ENCODE data around the gene PLPP2.
"Not testable (repeated sequence)": the region's sequence is repeated elsewhere in the genome, so short reads cannot be mapped to it uniquely, and the experiment has no call there.

PLPP2 gene

DNA sequence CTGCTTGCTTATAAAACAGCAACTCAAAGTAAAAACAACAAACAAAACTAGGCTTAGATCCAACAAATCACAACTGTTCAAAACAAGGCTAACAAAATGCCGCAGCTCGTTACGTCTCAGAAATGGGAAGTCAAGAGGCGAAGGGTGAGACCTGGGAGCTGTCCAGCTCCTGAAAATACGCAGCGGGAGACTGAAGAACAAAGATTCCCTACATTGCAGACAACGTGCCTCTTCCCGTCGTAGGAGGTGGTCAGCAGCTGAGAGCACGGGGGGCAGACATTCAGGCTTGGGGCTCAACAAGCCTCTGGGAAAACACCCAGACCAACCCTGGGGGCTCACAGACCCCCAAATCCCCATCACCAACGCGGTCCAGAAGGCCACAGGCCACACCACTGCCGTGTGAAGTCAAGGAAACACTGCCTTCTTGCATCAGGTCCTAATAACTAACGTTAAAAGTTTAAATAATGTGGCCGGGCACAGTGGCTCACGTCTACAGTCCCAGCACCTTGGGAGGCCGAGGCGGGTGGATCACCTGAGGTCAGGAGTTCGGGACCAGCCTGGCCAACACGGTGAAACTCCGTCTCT lies 13.5 kb downstream of the PLPP2 start:
- Histone ChIP-seq H3K27me3 (ENCODE audit: insufficient read depth, insufficient read length) (no peaks in the 10 kb centered on the region), H3K9ac (ENCODE audit: insufficient read length, low read depth) (no peak overlapping the region), H3K36me3 (ENCODE audit: insufficient read depth, insufficient read length, low read length) (peaks cover 21% of the 10 kb centered on the region), H3K4me3 (ENCODE audit: insufficient read length, low read depth) (no peak overlapping the region), H3K9me3 (ENCODE audit: insufficient read depth, low read length) (no peaks in the 10 kb centered on the region), H3K4me1 (ENCODE audit: insufficient read depth, insufficient read length) (peaks cover 9% of the 10 kb centered on the region)
- TF ChIP-seq ZNF274 (IDR thresholded peaks at IDR 0.05; ENCODE audit: low read depth, low read length) = no peak
- TF ChIP-seq SUZ12 (IDR thresholded peaks at IDR 0.05; ENCODE audit: extremely low read depth, insufficient read depth, insufficient read length) = no peak
- no peak for DNase-seq (ENCODE audit: low read depth, low spot score)

DNA sequence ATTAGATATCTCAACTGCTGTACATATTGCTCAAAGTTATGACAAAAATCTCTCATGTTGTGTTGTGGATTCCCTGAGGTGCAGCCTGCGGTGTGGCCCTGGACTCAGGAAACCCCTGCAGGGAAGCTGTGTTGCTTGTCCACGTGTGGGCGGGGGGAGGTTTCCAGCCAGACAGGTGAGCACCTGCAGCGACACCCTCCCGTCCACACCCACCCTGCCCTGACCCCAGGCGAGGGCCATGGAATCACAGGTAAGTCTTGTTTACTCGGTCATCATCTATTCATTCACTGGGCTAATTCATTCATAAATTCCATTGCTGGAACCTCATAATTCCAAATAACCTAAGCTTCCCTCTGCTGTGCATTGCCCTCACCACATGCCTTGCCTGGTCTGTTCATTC lies 14.1 kb downstream of the PLPP2 start:
- TF ChIP-seq SUZ12 (IDR thresholded peaks at IDR 0.05; ENCODE audit: extremely low read depth, insufficient read depth, insufficient read length) (no peak), YY1 (IDR thresholded peaks at IDR 0.05; ENCODE audit: insufficient read depth, insufficient read length) (no peak), ZNF274 (IDR thresholded peaks at IDR 0.05; ENCODE audit: low read depth, low read length) (no peak)
- Histone ChIP-seq H3K4me3 (ENCODE audit: insufficient read length, low read depth) (no peak overlapping the region), H3K4me1 (ENCODE audit: insufficient read depth, insufficient read length) (peaks cover 9% of the 10 kb centered on the region), H3K36me3 (ENCODE audit: insufficient read depth, insufficient read length, low read length) (peaks cover 21% of the 10 kb centered on the region), H3K9ac (ENCODE audit: insufficient read length, low read depth) (no peak overlapping the region), H3K9me3 (ENCODE audit: insufficient read depth, low read length) (no peaks in the 10 kb centered on the region), H3K27me3 (ENCODE audit: insufficient read depth, insufficient read length) (no peaks in the 10 kb centered on the region)
- DNase-seq (ENCODE audit: low read depth, low spot score) = no peak

GRCh38 chr19:275958-276646 lies 15.1 kb downstream of the PLPP2 start:
- H3K36me3 ChIP-seq (ENCODE audit: insufficient read depth, insufficient read length, low read length) = peaks cover 13% of the 10 kb centered on the region
- H3K4me1 ChIP-seq (ENCODE audit: insufficient read depth, insufficient read length) = peaks cover 5% of the 10 kb centered on the region
- H3K27me3 ChIP-seq (ENCODE audit: insufficient read depth, insufficient read length) = no peaks in the 10 kb centered on the region
- TF ChIP-seq SUZ12 (IDR thresholded peaks at IDR 0.05; ENCODE audit: extremely low read depth, insufficient read depth, insufficient read length) (no peak), ZNF274 (IDR thresholded peaks at IDR 0.05; ENCODE audit: low read depth, low read length) (no peak), YY1 (IDR thresholded peaks at IDR 0.05; ENCODE audit: insufficient read depth, insufficient read length) (no peak)
- no peaks in the 10 kb centered on the region for H3K9me3 ChIP-seq (ENCODE audit: insufficient read depth, low read length)
- H3K9ac ChIP-seq (ENCODE audit: insufficient read length, low read depth) = no peak overlapping the region
- no peak overlapping the region for H3K4me3 ChIP-seq (ENCODE audit: insufficient read length, low read depth)
- DNase-seq (ENCODE audit: low read depth, low spot score) = no peak

DNA sequence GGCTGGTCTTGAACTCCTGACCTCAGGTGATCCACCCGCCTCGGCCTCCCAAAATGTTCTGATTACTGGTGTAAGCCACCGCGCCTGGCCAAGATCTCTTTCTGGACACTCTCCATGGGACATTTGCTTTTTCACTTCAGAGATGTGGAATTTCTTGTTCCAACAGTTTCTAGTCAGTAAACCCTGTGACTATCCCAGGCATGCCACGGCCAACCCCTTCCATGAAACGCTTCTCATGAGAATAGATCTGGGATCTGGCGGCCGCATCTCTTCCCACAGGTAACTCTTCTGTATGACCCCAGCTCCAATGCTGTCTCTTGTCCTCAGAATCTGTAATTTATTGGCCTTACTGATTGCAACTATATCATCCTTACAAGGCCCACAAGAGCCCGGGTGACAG lies 16.2 kb downstream of the PLPP2 start:
- H3K36me3 ChIP-seq (ENCODE audit: insufficient read depth, insufficient read length, low read length) = peaks cover 6% of the 10 kb centered on the region
- H3K9ac ChIP-seq (ENCODE audit: insufficient read length, low read depth) = no peak overlapping the region
- H3K27me3 ChIP-seq (ENCODE audit: insufficient read depth, insufficient read length) = no peaks in the 10 kb centered on the region
- no peak for DNase-seq (ENCODE audit: low read depth, low spot score)
- no peaks in the 10 kb centered on the region for H3K9me3 ChIP-seq (ENCODE audit: insufficient read depth, low read length)
- H3K4me1 ChIP-seq (ENCODE audit: insufficient read depth, insufficient read length) = no peaks in the 10 kb centered on the region
- TF ChIP-seq SUZ12 (IDR thresholded peaks at IDR 0.05; ENCODE audit: extremely low read depth, insufficient read depth, insufficient read length) = no peak
- no peak for TF ChIP-seq ZNF274 (IDR thresholded peaks at IDR 0.05; ENCODE audit: low read depth, low read length)
- no peak for TF ChIP-seq YY1 (IDR thresholded peaks at IDR 0.05; ENCODE audit: insufficient read depth, insufficient read length)
- H3K4me3 ChIP-seq (ENCODE audit: insufficient read length, low read depth) = no peak overlapping the region

GRCh38 chr19:273393-273792 lies 17.8 kb downstream of the PLPP2 start:
- H3K4me3 ChIP-seq (ENCODE audit: insufficient read length, low read depth) = no peak overlapping the region
- H3K9ac ChIP-seq (ENCODE audit: insufficient read length, low read depth) = no peak overlapping the region
- no peak for DNase-seq (ENCODE audit: low read depth, low spot score)
- H3K4me1 ChIP-seq (ENCODE audit: insufficient read depth, insufficient read length) = no peaks in the 10 kb centered on the region
- H3K9me3 ChIP-seq (ENCODE audit: insufficient read depth, low read length) = no peaks in the 10 kb centered on the region
- H3K36me3 ChIP-seq (ENCODE audit: insufficient read depth, insufficient read length, low read length) = no peaks in the 10 kb centered on the region
- TF ChIP-seq ZNF274 (IDR thresholded peaks at IDR 0.05; ENCODE audit: low read depth, low read length) (no peak), SUZ12 (IDR thresholded peaks at IDR 0.05; ENCODE audit: extremely low read depth, insufficient read depth, insufficient read length) (no peak), YY1 (IDR thresholded peaks at IDR 0.05; ENCODE audit: insufficient read depth, insufficient read length) (no peak)
- peaks cover 3% of the 10 kb centered on the region for H3K27me3 ChIP-seq (ENCODE audit: insufficient read depth, insufficient read length)

- Histone ChIP-seq H3K27me3 (ENCODE audit: insufficient read depth, insufficient read length) (peaks cover 14% of the 10 kb centered on the region), H3K4me3 (ENCODE audit: insufficient read length, low read depth) (no peak overlapping the region), H3K36me3 (ENCODE audit: insufficient read depth, insufficient read length, low read length) (no peaks in the 10 kb centered on the region), H3K9ac (ENCODE audit: insufficient read length, low read depth) (no peak overlapping the region), H3K9me3 (ENCODE audit: insufficient read depth, low read length) (no peaks in the 10 kb centered on the region), H3K4me1 (ENCODE audit: insufficient read depth, insufficient read length) (no peaks in the 10 kb centered on the region)
- no peak for TF ChIP-seq ZNF274 (IDR thresholded peaks at IDR 0.05; ENCODE audit: low read depth, low read length)
- TF ChIP-seq YY1 (IDR thresholded peaks at IDR 0.05; ENCODE audit: insufficient read depth, insufficient read length) = no peak
- TF ChIP-seq SUZ12 (IDR thresholded peaks at IDR 0.05; ENCODE audit: extremely low read depth, insufficient read depth, insufficient read length) = no peak
- DNase-seq (ENCODE audit: low read depth, low spot score) = no peak
These were observed 19.3 kb downstream of the PLPP2 start for GRCh38 chr19:271856-272255.

- not testable (repeated sequence) for DNase-seq (ENCODE audit: low read depth, low spot score); H3K9me3 ChIP-seq (ENCODE audit: insufficient read depth, low read length); H3K4me1 ChIP-seq (ENCODE audit: insufficient read depth, insufficient read length); H3K9ac ChIP-seq (ENCODE audit: insufficient read length, low read depth); H3K36me3 ChIP-seq (ENCODE audit: insufficient read depth, insufficient read length, low read length); H3K4me3 ChIP-seq (ENCODE audit: insufficient read length, low read depth)
- peaks cover 24% of the 10 kb centered on the region for H3K27me3 ChIP-seq (ENCODE audit: insufficient read depth, insufficient read length)
These were observed 20.4 kb downstream of the PLPP2 start for GRCh38 chr19:270766-271318.

All from NT2/D1 (cell line).